Testis (tissue), 2 donors: Measurements from ENCODE around the gene HOXB1.

Experiments
- CTCF ChIP-seq, 3 experiments: fragments of 450-650 bp in 2 of 3; fragments of 200-600 bp in 1 of 3; sonication (generic) in 1 of 3; IDR thresholded peaks; one replicate each; pipeline ENCODE4 v1.5.1; 2016 to 2019; ENCODE audit warnings: antibody characterized with exemption in 3 of 3, mild to moderate bottlenecking in 2 of 3, moderate library complexity in 1 of 3
- POLR2A ChIP-seq: fragments of 450-650 bp; IDR thresholded peaks from one replicate; pipeline ENCODE4 v1.6.1; 2017; ENCODE audit warnings: antibody characterized with exemption, mild to moderate bottlenecking, moderate library complexity

DNA sequence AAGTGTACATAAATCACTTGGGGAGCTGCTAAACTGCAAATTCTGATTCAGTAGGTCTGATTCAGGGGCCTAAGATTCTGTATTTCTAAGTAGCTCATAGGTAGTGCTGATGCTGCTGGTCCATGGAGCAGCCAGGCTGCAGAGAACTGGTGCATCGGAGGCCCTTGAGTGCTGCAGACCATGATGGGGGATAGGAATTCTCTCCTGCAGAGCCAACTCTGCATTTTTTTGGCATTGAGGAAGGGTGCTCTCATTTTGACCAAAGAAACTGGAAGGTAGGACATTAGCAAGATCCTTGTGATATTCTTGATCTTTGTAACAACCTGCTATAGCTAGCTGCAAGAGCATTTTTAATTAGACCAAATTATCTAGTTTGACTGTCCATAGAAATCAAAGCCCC, 9.4 kb upstream of the HOXB1 start:
- TF ChIP-seq CTCF (IDR thresholded peaks at IDR 0.05) (no peak), POLR2A (no peak)
